Measurements from ENCODE around the gene FRG2. TPM values are rescaled to one million over a fixed set of nuclear protein-coding genes. Genes with fewer than 3 reads are reported as not detected.

The FRG2 gene
- total RNA-seq, 1 experiment from 2014 or later: not detected

- H4K20me1 ChIP-seq (ENCODE audit: insufficient read depth): no peaks in the 10 kb centered on the region
- ChIA-PET RAD21 (ENCODE audit: low non-redundant PET in 1 of 2, low total read pairs in 2 of 2, uncharacterized antibody in 2 of 2, unreplicated experiment in 2 of 2) (no interaction called here), POLR2A (no interaction called here), CTCF (no interaction called here)
- ATAC-seq (no peak), DNase-seq (ENCODE audit: low read depth, low spot score) (no peak)
- BruUV-seq (replicated peaks): no TSS peak
- no peaks in the 10 kb centered on the region for H3K9me3 ChIP-seq (ENCODE audit: control insufficient read depth in 1 of 2, insufficient read depth in 1 of 2, low read depth in 1 of 2, low read length in 2 of 2)
- no peak overlapping the region for H3K27ac ChIP-seq (ENCODE audit: low read depth, low read length)
- no peak overlapping the region for H3K9ac ChIP-seq (ENCODE audit: low read length)
- H3K4me1 ChIP-seq (ENCODE audit: control insufficient read depth in 1 of 2, insufficient read depth in 2 of 2, low read length in 2 of 2): no peaks in the 10 kb centered on the region
- no peak overlapping the region for H3K4me3 ChIP-seq (replicated peaks in 1 of 2; ENCODE audit: low read depth in 1 of 2, low read length in 2 of 2)
- no peaks in the 10 kb centered on the region for H3K27me3 ChIP-seq (ENCODE audit: insufficient read depth, low read length)
- H3K79me2 ChIP-seq (ENCODE audit: insufficient read depth, low read length): no peaks in the 10 kb centered on the region
- no peaks in the 10 kb centered on the region for H3K36me3 ChIP-seq (ENCODE audit: control insufficient read depth in 1 of 2, insufficient read depth in 2 of 2, low read length in 2 of 2)
- TF ChIP-seq SRF (IDR thresholded peaks at IDR 0.05; ENCODE audit: low read depth) (no peak), REST (IDR thresholded peaks at IDR 0.05; ENCODE audit: low read depth) (no peak), CBX3 (IDR thresholded peaks at IDR 0.05; ENCODE audit: low read depth) (no peak), CEBPB (IDR thresholded peaks at IDR 0.05; ENCODE audit: low read depth) (no peak), YY1 (IDR thresholded peaks at IDR 0.05; ENCODE audit: extremely low read depth, insufficient replicate concordance, low read depth, low read length) (no peak), CTCF (IDR thresholded peaks at IDR 0.05 in 2 of 3, conservative IDR thresholded peaks at IDR 0.05 in 1 of 3; ENCODE audit: borderline replicate concordance in 1 of 3, insufficient read depth in 1 of 3, low read depth in 2 of 3, low read length in 2 of 3) (no peak), ZBTB33 (IDR thresholded peaks at IDR 0.05; ENCODE audit: extremely low read depth, insufficient replicate concordance, low read length) (no peak), EZH2phosphoT487 (IDR thresholded peaks at IDR 0.05; ENCODE audit: borderline replicate concordance) (no peak), SP1 (IDR thresholded peaks at IDR 0.05; ENCODE audit: low read depth) (no peak), ELF1 (IDR thresholded peaks at IDR 0.05; ENCODE audit: borderline replicate concordance, low read depth) (no peak), TCF7L2 (IDR thresholded peaks at IDR 0.05; ENCODE audit: borderline replicate concordance, extremely low read depth, insufficient read depth, insufficient read length) (no peak), POLR2AphosphoS5 (IDR thresholded peaks at IDR 0.05; ENCODE audit: low read depth, low read length) (no peak), RAD21 (IDR thresholded peaks at IDR 0.05; ENCODE audit: low read depth) (no peak), JUND (IDR thresholded peaks at IDR 0.05) (no peak), EZH2 (IDR thresholded peaks at IDR 0.05) (no peak), MAX (IDR thresholded peaks at IDR 0.05) (no peak), SIN3A (IDR thresholded peaks at IDR 0.05; ENCODE audit: low read depth) (no peak), ATF3 (IDR thresholded peaks at IDR 0.05) (no peak), ZFX (IDR thresholded peaks at IDR 0.05) (no peak)
- no peak overlapping the region for H2AFZ ChIP-seq (ENCODE audit: low read depth, low read length, poor library complexity, severe bottlenecking)
- intact Hi-C loops (cut with micrococcal nuclease): no loop called here
- H3K9me2 ChIP-seq (ENCODE audit: insufficient read depth): no peaks in the 10 kb centered on the region
- no peak overlapping the region for H3K4me2 ChIP-seq (ENCODE audit: low read length)
Measured at GRCh38 chr4:190019023-190019858, 7.8 kb downstream of the FRG2 start.
